HFFc6 (cell line): ENCODE results near the gene NCKAP5L. TPM values are rescaled to one million over a fixed set of nuclear protein-coding genes. Genes with fewer than 3 reads are reported as not detected.
A peak's percentile ranks its signal among the peaks of the same experiment; 100 is the strongest.

Experiments
- DNase-seq: peaks from one replicate; pipeline ENCODE4 v3.0.0-alpha.2; 2018
- H3K27ac Mint-ChIP-seq: 2 replicates; pipeline ENCODE4 v1.8.0; 2020; ENCODE audit warnings: mild to moderate bottlenecking, mixed read lengths
- H3K27me3 Mint-ChIP-seq: 2 replicates; pipeline ENCODE4 v1.8.0; 2021; ENCODE audit warnings: mild to moderate bottlenecking, moderate library complexity, mixed read lengths; ENCODE audit not compliant: insufficient read depth
- H3K36me3 Mint-ChIP-seq: 2 replicates; pipeline ENCODE4 v1.8.0; 2021; ENCODE audit warnings: low read depth, mixed read lengths
- H3K4me1 Mint-ChIP-seq: 2 replicates; pipeline ENCODE4 v1.8.0; 2020; ENCODE audit warnings: low read depth, mixed read lengths
- H3K4me3 Mint-ChIP-seq: 2 replicates; pipeline ENCODE4 v1.8.0; 2020; ENCODE audit warnings: mild to moderate bottlenecking, moderate library complexity, mixed read lengths
- H3K9me3 Mint-ChIP-seq: 2 replicates; pipeline ENCODE4 v1.8.0; 2020; ENCODE audit warnings: mild to moderate bottlenecking, mixed read lengths
- CTCF ChIP-seq: fragments of 200-600 bp; sonication (generic); IDR thresholded peaks from 2 replicates; pipeline ENCODE4 v1.5.0; 2021; ENCODE audit warnings: antibody characterized with exemption, mild to moderate bottlenecking
- total RNA-seq, 6 experiments: library from RNA; stranded (reverse); fragmentation: NEBNext Ultra II Directional; extraction: Animal tissue kit (Norgen Biotek cat#: 25700); gene quantifications; 2 replicates in 1 of 6; 3 replicates in 5 of 6; pipeline ENCODE4 v1.2.3, GENCODE V29; 2021

The NCKAP5L gene
- total RNA-seq, 6 experiments from 2014 or later, result 24.4 to 37.5 (median 25.0) TPM

- DNase-seq, result no peak
- Mint-ChIP-seq H3K4me1 (peaks cover 26% of the 10 kb centered on the region), H3K36me3 (peaks cover 21% of the 10 kb centered on the region), H3K27ac (peak overlapping the region; percentile 40), H3K4me3 (no peak overlapping the region), H3K9me3 (no peaks in the 10 kb centered on the region), H3K27me3 (peaks cover 3% of the 10 kb centered on the region; the same call in 1 of the 2 replicates)
- TF ChIP-seq CTCF, result no peak
Observed at GRCh38 chr12:49813131-49813530, 15.1 kb downstream of the NCKAP5L start.

- Mint-ChIP-seq H3K36me3 (peaks cover 21% of the 10 kb centered on the region), H3K27me3 (peaks cover 3% of the 10 kb centered on the region; the same call in 1 of the 2 replicates), H3K9me3 (no peaks in the 10 kb centered on the region), H3K27ac (no peak overlapping the region), H3K4me1 (peaks cover 21% of the 10 kb centered on the region), H3K4me3 (no peak overlapping the region)
- no peak for DNase-seq
- no peak for TF ChIP-seq CTCF
Observed at GRCh38 chr12:49811961-49812401, 16.2 kb downstream of the NCKAP5L start.

GRCh38 chr12:49811136-49811535 is 17.1 kb downstream of the NCKAP5L start:
- Mint-ChIP-seq H3K4me1 (peaks cover 21% of the 10 kb centered on the region), H3K36me3 (peaks cover 21% of the 10 kb centered on the region), H3K27ac (no peak overlapping the region), H3K27me3 (peaks cover 3% of the 10 kb centered on the region; the same call in 1 of the 2 replicates), H3K9me3 (no peaks in the 10 kb centered on the region), H3K4me3 (no peak overlapping the region)
- no peak for DNase-seq
- TF ChIP-seq CTCF, result no peak

GRCh38 chr12:49809906-49810389 is 18.3 kb downstream of the NCKAP5L start:
- peaks cover 20% of the 10 kb centered on the region; the same call in 1 of the 2 replicates for H3K36me3 Mint-ChIP-seq
- no peak for TF ChIP-seq CTCF
- peaks cover 3% of the 10 kb centered on the region for H3K27me3 Mint-ChIP-seq

GRCh38 chr12:49809381-49809905 is 18.8 kb downstream of the NCKAP5L start:
- Mint-ChIP-seq H3K36me3 (peaks cover 16% of the 10 kb centered on the region; the same call in 1 of the 2 replicates), H3K4me3 (no peak overlapping the region), H3K9me3 (no peaks in the 10 kb centered on the region), H3K27me3 (peaks cover 3% of the 10 kb centered on the region), H3K4me1 (peaks cover 11% of the 10 kb centered on the region), H3K27ac (no peak overlapping the region)
- no peak for TF ChIP-seq CTCF
- no peak for DNase-seq

More at GRCh38 chr12:49809906-49810389, 18.3 kb downstream of the NCKAP5L start:
- H3K27ac Mint-ChIP-seq, result no peak overlapping the region
- H3K4me3 Mint-ChIP-seq, result no peak overlapping the region
- DNase-seq, result no peak
- peaks cover 15% of the 10 kb centered on the region for H3K4me1 Mint-ChIP-seq
- H3K9me3 Mint-ChIP-seq, result no peaks in the 10 kb centered on the region
